ENCODE measurements around the gene MOBP. TPM values are rescaled to one million over a fixed set of nuclear protein-coding genes. Genes with fewer than 3 reads are reported as not detected.
"Not testable (repeated sequence)": the region's sequence is repeated elsewhere in the genome, so short reads cannot be mapped to it uniquely, and the experiment has no call there.

MOBP gene
- total RNA-seq, 4 donors from 2014 or later = 0.20 to 2.5 (median 0.87) TPM; not detected in 1

DNA sequence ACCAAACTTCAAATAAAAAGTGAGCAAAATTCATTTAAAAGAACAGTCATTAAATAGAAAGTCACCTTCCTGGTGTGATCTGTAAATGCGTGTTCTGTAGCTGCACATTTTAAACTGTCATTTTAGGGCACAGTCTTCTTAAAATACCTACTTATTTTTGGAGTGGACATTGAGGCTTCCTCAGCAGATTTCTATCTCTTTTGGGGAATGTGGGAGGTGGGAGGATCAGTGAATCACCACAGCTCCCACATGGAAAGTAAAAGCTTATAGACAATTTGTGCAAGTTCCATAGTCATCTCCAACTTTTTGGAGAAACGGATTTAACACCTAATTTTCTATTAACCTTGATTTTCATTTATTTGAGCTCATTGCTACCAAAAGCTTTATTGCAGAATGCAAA is 21.0 kb upstream of the MOBP start:
- Histone ChIP-seq H3K27me3 (no peaks in the 10 kb centered on the region), H3K27ac (no peak overlapping the region), H3K36me3 (no peaks in the 10 kb centered on the region), H3K4me3 (no peak overlapping the region), H3K9me3 (no peaks in the 10 kb centered on the region), H3K4me1 (peaks cover 0 to 6% (median 1%) of the 10 kb centered on the region in 4 donors)
- DNase-seq (ENCODE audit: low spot score in 2 of 2) = no peak
- WGBS, 2 donors = 84 to 85% methylated on average over 2 of the region's 2 CpGs
- TF ChIP-seq POLR2A (IDR thresholded peaks at IDR 0.05) (no peak), EP300 (IDR thresholded peaks at IDR 0.05) (no peak)
- TF ChIP-seq, protein P1, sequence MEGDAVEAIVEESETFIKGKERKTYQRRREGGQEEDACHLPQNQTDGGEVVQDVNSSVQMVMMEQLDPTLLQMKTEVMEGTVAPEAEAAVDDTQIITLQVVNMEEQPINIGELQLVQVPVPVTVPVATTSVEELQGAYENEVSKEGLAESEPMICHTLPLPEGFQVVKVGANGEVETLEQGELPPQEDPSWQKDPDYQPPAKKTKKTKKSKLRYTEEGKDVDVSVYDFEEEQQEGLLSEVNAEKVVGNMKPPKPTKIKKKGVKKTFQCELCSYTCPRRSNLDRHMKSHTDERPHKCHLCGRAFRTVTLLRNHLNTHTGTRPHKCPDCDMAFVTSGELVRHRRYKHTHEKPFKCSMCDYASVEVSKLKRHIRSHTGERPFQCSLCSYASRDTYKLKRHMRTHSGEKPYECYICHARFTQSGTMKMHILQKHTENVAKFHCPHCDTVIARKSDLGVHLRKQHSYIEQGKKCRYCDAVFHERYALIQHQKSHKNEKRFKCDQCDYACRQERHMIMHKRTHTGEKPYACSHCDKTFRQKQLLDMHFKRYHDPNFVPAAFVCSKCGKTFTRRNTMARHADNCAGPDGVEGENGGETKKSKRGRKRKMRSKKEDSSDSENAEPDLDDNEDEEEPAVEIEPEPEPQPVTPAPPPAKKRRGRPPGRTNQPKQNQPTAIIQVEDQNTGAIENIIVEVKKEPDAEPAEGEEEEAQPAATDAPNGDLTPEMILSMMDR (IDR thresholded peaks at IDR 0.05) = no peak

DNA sequence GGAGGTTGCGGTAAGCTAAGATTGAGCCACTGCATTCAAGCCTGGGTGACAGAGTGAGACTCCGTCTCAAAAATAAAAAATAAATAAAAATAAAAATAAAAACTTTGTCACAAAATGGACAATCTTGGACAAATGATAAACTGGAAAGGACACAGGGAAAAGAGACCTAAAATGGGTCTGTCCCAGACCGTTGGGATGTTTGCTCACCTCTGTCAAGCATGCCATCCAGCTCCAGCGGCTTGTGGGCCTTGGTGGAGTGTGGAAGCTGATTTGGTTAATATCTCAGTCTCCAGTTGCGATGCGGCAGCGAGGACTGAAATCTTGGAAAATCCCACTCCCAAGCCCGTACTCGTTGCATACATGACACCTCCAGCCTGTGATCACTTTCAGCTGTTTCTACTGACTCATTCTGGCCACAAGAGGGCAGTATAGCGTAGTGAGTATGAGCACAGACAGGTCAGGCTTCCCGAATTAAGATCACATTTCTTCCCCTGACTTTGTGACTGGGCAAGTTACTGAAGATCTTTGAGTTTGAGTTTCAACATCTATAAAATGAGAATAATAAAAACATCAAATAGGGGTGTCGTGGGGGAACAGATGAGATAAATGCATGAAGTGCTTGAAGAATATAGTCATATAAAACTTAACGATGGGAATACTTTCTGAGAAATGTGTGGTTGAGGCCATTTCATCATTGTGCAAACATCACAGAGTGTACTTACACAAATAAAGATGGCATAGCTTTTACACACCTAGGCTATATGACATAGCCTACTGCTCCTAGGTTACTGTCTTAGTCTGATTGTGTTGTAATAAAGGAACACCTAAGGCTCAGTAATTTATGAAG is 19.6 kb upstream of the MOBP start:
- Histone ChIP-seq H3K36me3 (no peaks in the 10 kb centered on the region), H3K4me1 (peaks cover 0 to 6% (median 1%) of the 10 kb centered on the region in 4 donors), H3K27ac (no peak overlapping the region), H3K4me3 (no peak overlapping the region), H3K9me3 (no peaks in the 10 kb centered on the region), H3K27me3 (no peaks in the 10 kb centered on the region)
- 22 to 26% methylated on average over 13 of the region's 13 CpGs for WGBS, 2 donors
- TF ChIP-seq, protein P1 (IDR thresholded peaks at IDR 0.05) = peak; percentile 79 to 86 (median 85)
- TF ChIP-seq EP300 (IDR thresholded peaks at IDR 0.05) = no peak
- TF ChIP-seq POLR2A (IDR thresholded peaks at IDR 0.05) = no peak
- DNase-seq (ENCODE audit: low spot score in 2 of 2) = peak; percentile 46 to 95

- H3K36me3 ChIP-seq = no peaks in the 10 kb centered on the region
- H3K9me3 ChIP-seq = no peaks in the 10 kb centered on the region
- H3K27ac ChIP-seq = no peak overlapping the region
- no peaks in the 10 kb centered on the region for H3K27me3 ChIP-seq
- TF ChIP-seq, protein P1 (IDR thresholded peaks at IDR 0.05) = no peak
- no peak for TF ChIP-seq POLR2A (IDR thresholded peaks at IDR 0.05)
- no peak for TF ChIP-seq EP300 (IDR thresholded peaks at IDR 0.05)
- no peak overlapping the region for H3K4me3 ChIP-seq
- no peak for DNase-seq (ENCODE audit: low spot score in 2 of 2)
- WGBS, 2 donors = 72 to 80% methylated on average over 10 of the region's 10 CpGs
- peaks cover 0 to 6% (median 1%) of the 10 kb centered on the region in 4 donors for H3K4me1 ChIP-seq
Observed at GRCh38 chr3:39448506-39449233, 18.8 kb upstream of the MOBP start.

DNA sequence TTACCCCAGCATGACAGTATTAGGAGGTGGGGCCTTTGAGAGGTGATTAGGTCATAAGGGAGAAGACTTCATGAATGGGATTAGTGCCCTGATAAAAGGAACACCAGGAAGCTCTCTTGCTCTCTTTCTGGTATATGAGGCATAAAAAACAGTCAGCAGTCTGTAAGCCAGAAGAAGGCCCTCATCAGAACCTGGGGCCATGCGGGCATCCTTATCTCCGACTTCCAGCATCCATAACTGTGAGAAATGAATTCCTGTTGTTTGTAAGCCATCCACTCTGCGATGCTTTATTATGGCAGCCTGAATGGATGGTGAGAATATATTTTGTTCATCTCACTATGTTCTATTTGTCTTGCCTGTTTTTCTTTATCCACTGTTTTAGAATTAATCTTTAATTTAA is 17.7 kb upstream of the MOBP start:
- H3K9me3 ChIP-seq = no peaks in the 10 kb centered on the region
- no peak overlapping the region for H3K4me3 ChIP-seq
- WGBS, 2 donors = 59 to 93% methylated on average over 3 of the region's 3 CpGs
- no peaks in the 10 kb centered on the region for H3K27me3 ChIP-seq
- H3K27ac ChIP-seq = no peak overlapping the region
- no peak for DNase-seq (ENCODE audit: low spot score in 2 of 2)
- TF ChIP-seq POLR2A (IDR thresholded peaks at IDR 0.05) (no peak), EP300 (IDR thresholded peaks at IDR 0.05) (no peak)
- no peaks in the 10 kb centered on the region for H3K36me3 ChIP-seq
- peaks cover 0 to 6% (median 1%) of the 10 kb centered on the region in 4 donors for H3K4me1 ChIP-seq

- H3K4me3 ChIP-seq = no peak overlapping the region
- no peak for DNase-seq (ENCODE audit: low spot score in 2 of 2)
- H3K27me3 ChIP-seq = no peaks in the 10 kb centered on the region
- no peaks in the 10 kb centered on the region for H3K36me3 ChIP-seq
- H3K4me1 ChIP-seq = peaks cover 0 to 1% (median 0%) of the 10 kb centered on the region in 4 donors
- H3K27ac ChIP-seq = no peak overlapping the region
- WGBS, 2 donors = 68 to 83% methylated on average over 1 of the region's 1 CpG
- TF ChIP-seq, protein P1 (IDR thresholded peaks at IDR 0.05) = no peak
- no peak for TF ChIP-seq POLR2A (IDR thresholded peaks at IDR 0.05)
- TF ChIP-seq EP300 (IDR thresholded peaks at IDR 0.05) = no peak
- H3K9me3 ChIP-seq = no peaks in the 10 kb centered on the region
Observed at GRCh38 chr3:39453134-39453533, 14.3 kb upstream of the MOBP start.

DNA sequence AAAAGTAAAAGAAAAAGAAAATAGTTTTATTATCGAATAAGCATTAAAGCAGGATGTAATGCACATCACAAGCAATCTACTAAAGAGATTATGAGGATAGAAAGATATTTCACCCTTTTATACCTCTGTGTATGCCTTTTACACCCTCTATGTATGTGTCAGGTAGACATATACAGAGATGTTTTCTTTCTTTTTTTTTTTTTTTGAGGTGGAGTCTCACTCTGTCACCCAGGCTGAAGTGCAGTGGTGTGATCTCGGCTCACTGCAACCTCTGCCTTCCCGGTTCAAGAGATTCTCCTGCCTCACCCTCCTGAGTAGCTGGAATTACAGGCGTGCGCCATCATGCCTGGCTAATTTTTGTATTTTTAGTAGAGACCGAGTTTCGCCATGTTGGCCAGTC is 13.6 kb upstream of the MOBP start:
- H3K27ac ChIP-seq; H3K9me3 ChIP-seq; H3K36me3 ChIP-seq; H3K4me3 ChIP-seq; DNase-seq (ENCODE audit: low spot score in 2 of 2); H3K27me3 ChIP-seq; H3K4me1 ChIP-seq: not testable (repeated sequence)
- whole genome bisulfite sequencing, 2 donors = 92 to 95% methylated on average over 7 of the region's 7 CpGs
